A673 (cell line): Measurements from ENCODE around the gene RGS16.

Experiments used
- CTCF ChIP-seq: fragments of 300-800, 200-600 bp; sonication (generic); conservative IDR thresholded peaks from 2 replicates; pipeline ENCODE4 v1.5.1; 2017; ENCODE audit warnings: low read depth, mild to moderate bottlenecking, antibody characterized with exemption, low read length, moderate library complexity, mixed read lengths
- EZH2 ChIP-seq: fragments of 200-600 bp; sonication (generic); IDR thresholded peaks from 2 replicates; pipeline ENCODE4 v1.6.1; 2017; ENCODE audit warnings: borderline replicate concordance, low read depth, mild to moderate bottlenecking, mixed read lengths, antibody characterized with exemption, low read length; ENCODE audit not compliant: poor library complexity, severe bottlenecking

- TF ChIP-seq CTCF = no peak
- TF ChIP-seq EZH2 = no peak
Observed at GRCh38 chr1:182608236-182608635, 4.0 kb upstream of the RGS16 start.
